PFSK-1 (cell line): Measurements from ENCODE around the gene CAPZA1.

Experiments
- POLR2AphosphoS5 ChIP-seq: IDR thresholded peaks from 2 replicates; pipeline ENCODE4 v1.6.1; 2012; ENCODE audit warnings: low read depth, mild to moderate bottlenecking, control low read depth, low read length, moderate library complexity
- REST ChIP-seq, 2 experiments: IDR thresholded peaks; 2 replicates each; pipeline versions ENCODE4 v1.6.1 to v1.8.0; 2011 to 2012; ENCODE audit warnings: low read depth in 2 of 2, low read length in 2 of 2, control low read depth in 1 of 2, inconsistent platforms in 1 of 2, mild to moderate bottlenecking in 1 of 2, moderate library complexity in 1 of 2; ENCODE audit not compliant: insufficient read depth in 1 of 2
- TAF1 ChIP-seq: IDR thresholded peaks from 2 replicates; pipeline ENCODE4 v1.6.1; 2012; ENCODE audit warnings: low read length, control low read depth, borderline replicate concordance; ENCODE audit not compliant: insufficient read depth

- TF ChIP-seq REST (IDR thresholded peaks at IDR 0.05; ENCODE audit: insufficient read depth in 1 of 2, low read depth in 2 of 2, low read length in 2 of 2) (0 out of 4 replicates have a peak, but pooled peaks of 1 of the 2 experiments have one; percentile 5), POLR2AphosphoS5 (peak; percentile 96), TAF1 (peak; percentile 98)
Measured at GRCh38 chr1:112704934-112705627, 85.4 kb downstream of the CAPZA1 start.
